HL-60 (cell line): ENCODE results near the gene CARD14.

ENCODE experiments used
- DNase-seq, 2 experiments: peaks; one replicate each; pipeline ENCODE4 v3.0.0-alpha.2; 2010 to 2020; ENCODE audit warnings: low read depth in 1 of 2, low spot score in 1 of 2
- H3K27ac ChIP-seq: fragments of 250-450 bp; sonication (Bioruptor Pico); replicated peaks from 2 replicates; pipeline ENCODE4 v1.5.1; 2020; ENCODE audit warnings: mild to moderate bottlenecking, moderate library complexity
- H3K27me3 ChIP-seq: fragments of 250-450 bp; sonication (Bioruptor Pico); 2 replicates; pipeline ENCODE4 v1.5.1; 2021; ENCODE audit warnings: mild to moderate bottlenecking, moderate library complexity; ENCODE audit not compliant: insufficient read depth, poor library complexity, severe bottlenecking
- H3K4me3 ChIP-seq: replicated peaks from 2 replicates; pipeline ENCODE4 v1.5.1; 2011; ENCODE audit warnings: mild to moderate bottlenecking, control low read depth, low read length; ENCODE audit not compliant: insufficient read depth
- CTCF ChIP-seq: IDR thresholded peaks from one replicate; pipeline ENCODE4 v1.5.1; 2011; ENCODE audit warnings: low read length, control low read depth, inconsistent platforms; ENCODE audit not compliant: insufficient read depth
- GABPA ChIP-seq: IDR thresholded peaks from 2 replicates; pipeline ENCODE4 v1.6.1; 2012; ENCODE audit warnings: low read depth
- POLR2AphosphoS5 ChIP-seq: IDR thresholded peaks from 2 replicates; pipeline ENCODE4 v1.6.1; 2012; ENCODE audit warnings: low read depth
- REST ChIP-seq: IDR thresholded peaks from 2 replicates; pipeline ENCODE4 v1.6.1; 2012; ENCODE audit warnings: low read depth; ENCODE audit not compliant: insufficient replicate concordance
- SPI1 ChIP-seq: IDR thresholded peaks from 2 replicates; pipeline ENCODE4 v1.6.1; 2012; ENCODE audit warnings: low read depth, mild to moderate bottlenecking, borderline replicate concordance

CARD14 gene

GRCh38 chr17:80203471-80203963 is 33.7 kb downstream of the CARD14 start:
- DNase-seq = no peak
- Histone ChIP-seq H3K27me3 (peaks cover 2% of the 10 kb centered on the region), H3K27ac (no peak overlapping the region), H3K4me3 (no peak overlapping the region)
- TF ChIP-seq SPI1 (no peak), GABPA (no peak), REST (no peak), CTCF (no peak), POLR2AphosphoS5 (no peak)

GRCh38 chr17:80204626-80205468 is 35.0 kb downstream of the CARD14 start:
- no peak overlapping the region for H3K27ac ChIP-seq
- H3K27me3 ChIP-seq = peaks cover 2% of the 10 kb centered on the region
- DNase-seq = no peak
- TF ChIP-seq POLR2AphosphoS5 (no peak), REST (no peak), CTCF (no peak), GABPA (no peak), SPI1 (no peak)
- no peak overlapping the region for H3K4me3 ChIP-seq

GRCh38 chr17:80205811-80206210 is 36.0 kb downstream of the CARD14 start:
- Histone ChIP-seq H3K4me3 (no peak overlapping the region), H3K27me3 (peaks cover 2% of the 10 kb centered on the region), H3K27ac (no peak overlapping the region)
- no peak for TF ChIP-seq REST
- no peak for TF ChIP-seq GABPA
- TF ChIP-seq SPI1 = no peak
- TF ChIP-seq POLR2AphosphoS5 = no peak
- no peak for TF ChIP-seq CTCF
- no peak for DNase-seq
